Smooth muscle cell (in vitro differentiated cells): ENCODE measurements around the gene EPM2AIP1. TPM values are rescaled to one million over a fixed set of nuclear protein-coding genes. Genes with fewer than 3 reads are reported as not detected.
A peak's percentile ranks its signal among the peaks of the same experiment; 100 is the strongest.
"Not testable (repeated sequence)": the region's sequence is repeated elsewhere in the genome, so short reads cannot be mapped to it uniquely, and the experiment has no call there.

Source experiments
- DNase-seq: peaks from one replicate; lab custom pipeline; 2025; ENCODE audit not compliant: unreplicated experiment; lab: John Stamatoyannopoulos, UW
- H2AFZ ChIP-seq: fragments of 200-600 bp; sonication (generic); 2 replicates; pipeline ENCODE4 v1.6.0; 2016; ENCODE audit warnings: antibody characterized with exemption, low read depth, mild to moderate bottlenecking
- H3F3A ChIP-seq: fragments of 200-600 bp; sonication (generic); 2 replicates; pipeline ENCODE4 v1.6.0; 2017; ENCODE audit warnings: antibody characterized with exemption, low read depth
- H3K27ac ChIP-seq: fragments of 200-600 bp; sonication (generic); 2 replicates; pipeline ENCODE4 v1.5.1; 2016; ENCODE audit warnings: low read depth, mild to moderate bottlenecking
- H3K27me3 ChIP-seq: fragments of 200-600 bp; sonication (generic); 2 replicates; pipeline ENCODE4 v1.6.1; 2016; ENCODE audit warnings: low read depth, mild to moderate bottlenecking
- H3K36me3 ChIP-seq: fragments of 200-600 bp; sonication (generic); 2 replicates; pipeline ENCODE4 v1.5.1; 2016; ENCODE audit warnings: low read depth
- H3K4me1 ChIP-seq: fragments of 200-600 bp; sonication (generic); 2 replicates; pipeline ENCODE4 v1.5.1; 2016; ENCODE audit warnings: low read depth
- H3K4me2 ChIP-seq: fragments of 200-600 bp; sonication (generic); 2 replicates; pipeline ENCODE4 v1.6.0; 2016; ENCODE audit warnings: mild to moderate bottlenecking
- H3K4me3 ChIP-seq: fragments of 200-600 bp; sonication (generic); 2 replicates; pipeline ENCODE4 v1.5.1; 2016; ENCODE audit warnings: mild to moderate bottlenecking
- H3K79me2 ChIP-seq: fragments of 200-600 bp; sonication (generic); 2 replicates; pipeline ENCODE4 v1.6.0; 2016; ENCODE audit warnings: low read depth, mild to moderate bottlenecking
- H3K9ac ChIP-seq: fragments of 200-600 bp; sonication (generic); 2 replicates; pipeline ENCODE4 v1.6.0; 2016; ENCODE audit warnings: low read depth
- H3K9me3 ChIP-seq: fragments of 200-600 bp; sonication (generic); replicated peaks from 2 replicates; pipeline ENCODE4 v1.5.1; 2016; ENCODE audit warnings: low read depth
- H4K20me1 ChIP-seq: fragments of 200-600 bp; sonication (generic); 2 replicates; pipeline ENCODE4 v1.6.0; 2016; ENCODE audit warnings: low read depth
- CTCF ChIP-seq: fragments of 200-600 bp; sonication (generic); IDR thresholded peaks from 2 replicates; pipeline ENCODE4 v1.5.1; 2017; ENCODE audit warnings: borderline replicate concordance, mild to moderate bottlenecking, antibody characterized with exemption; ENCODE audit not compliant: insufficient read depth, poor library complexity, severe bottlenecking
- WGBS: methylation state at CpG from one replicate; pipeline ENCODE4 v1.1.7; 2016; ENCODE audit warnings: low lambda C conversion rate; 5-methylcytosine and 5-hydroxymethylcytosine counted together
- polyA plus RNA-seq: library from polyadenylated mRNA; unstranded; fragments of >200 nt; fragmentation: Nextera tagmentation; extraction: Ambion mirVana; gene quantifications from 2 replicates; pipeline ENCODE4 v1.2.1, GENCODE V29; 2016
- total RNA-seq: library from RNA; depleted of rRNA; stranded (reverse); fragments of >200 nt; gene quantifications from 2 replicates; pipeline ENCODE4 v1.2.3, GENCODE V29; 2014

EPM2AIP1 gene
- 18.6 and 26.0 TPM in 2 replicates for total RNA-seq
- 6.5 and 11.7 TPM in 2 replicates for polyA plus RNA-seq

GRCh38 chr3:36992806-36993325, at the start of gene EPM2AIP1:
Gene EPM2AIP1, minus strand, starts transcription at chr3:36993131. Its CDS starts 54 bp downstream, at chr3:36993077.
- no peaks in the 10 kb centered on the region for H3K27me3 ChIP-seq
- peaks cover 8% of the 10 kb centered on the region for H3K36me3 ChIP-seq
- WGBS, result under 1% methylated on average over 48 of the region's 48 CpGs

GRCh38 chr3:37042712-37043111, 49.8 kb upstream of the EPM2AIP1 start:
- not testable (repeated sequence) for H3K27me3 ChIP-seq, H3K79me2 ChIP-seq, H3K4me1 ChIP-seq, H3K9ac ChIP-seq, H3K4me3 ChIP-seq, DNase-seq, H3K27ac ChIP-seq, H3K9me3 ChIP-seq, H2AFZ ChIP-seq, H4K20me1 ChIP-seq, H3K4me2 ChIP-seq, H3F3A ChIP-seq
- WGBS, result 100% methylated on average over 3 of the region's 3 CpGs
- H3K36me3 ChIP-seq, result peaks cover 33% of the 10 kb centered on the region

More at GRCh38 chr3:36992806-36993325, at the start of gene EPM2AIP1:
- Histone ChIP-seq H3K27ac (peak within 1 kb of the TSS; percentile 98), H3K9me3 (no peaks in the 10 kb centered on the region), H3K4me3 (peak within 1 kb of the TSS; percentile 62), H2AFZ (peak within 1 kb of the TSS; percentile 76), H3K9ac (peak within 1 kb of the TSS; percentile 97), H3K4me2 (peak within 1 kb of the TSS; percentile 89), H3K4me1 (peaks cover 34% of the 10 kb centered on the region), H3F3A (no peaks in the 10 kb centered on the region), H3K79me2 (peaks cover 65% of the 10 kb centered on the region), H4K20me1 (peaks cover 47% of the 10 kb centered on the region)
- DNase-seq, result no peak
- TF ChIP-seq CTCF, result no peak

- no peaks in the 10 kb centered on the region for H3K79me2 ChIP-seq
These were observed 48.7 kb upstream of the EPM2AIP1 start for GRCh38 chr3:37041546-37042195.

GRCh38 chr3:37040231-37040630, 47.3 kb upstream of the EPM2AIP1 start:
- H4K20me1 ChIP-seq, result no peaks in the 10 kb centered on the region
- no peaks in the 10 kb centered on the region for H3K4me1 ChIP-seq
- H3F3A ChIP-seq, result no peaks in the 10 kb centered on the region
- DNase-seq, result no peak
- H3K27ac ChIP-seq, result no peak overlapping the region
- H2AFZ ChIP-seq, result no peak overlapping the region
- H3K36me3 ChIP-seq, result peaks cover 39% of the 10 kb centered on the region
- H3K9ac ChIP-seq, result no peak overlapping the region
- no peaks in the 10 kb centered on the region for H3K79me2 ChIP-seq
- WGBS, result 87% methylated on average over 1 of the region's 1 CpG
- no peak overlapping the region for H3K4me3 ChIP-seq
- no peak for TF ChIP-seq CTCF
- H3K9me3 ChIP-seq, result peaks cover 17% of the 10 kb centered on the region
- no peak overlapping the region for H3K4me2 ChIP-seq
- no peaks in the 10 kb centered on the region for H3K27me3 ChIP-seq

More at GRCh38 chr3:37041546-37042195, 48.7 kb upstream of the EPM2AIP1 start:
- Histone ChIP-seq H3F3A (no peaks in the 10 kb centered on the region), H3K27ac (no peak overlapping the region), H3K36me3 (peaks cover 31% of the 10 kb centered on the region), H3K4me2 (no peak overlapping the region), H3K4me3 (no peak overlapping the region), H3K4me1 (no peaks in the 10 kb centered on the region), H2AFZ (no peak overlapping the region), H3K27me3 (no peaks in the 10 kb centered on the region), H3K9ac (no peak overlapping the region), H4K20me1 (no peaks in the 10 kb centered on the region), H3K9me3 (peaks cover 7% of the 10 kb centered on the region)
- 84% methylated on average over 1 of the region's 1 CpG for WGBS
- DNase-seq, result no peak
- TF ChIP-seq CTCF, result no peak
